NCI-H226 (cell line): Measurements from ENCODE around the gene CD200R1.

Experiments used
- DNase-seq: peaks from one replicate; pipeline ENCODE4 v3.0.0-alpha.2; 2015

The CD200R1 gene

GRCh38 chr3:112884678-112885290 is 90.1 kb downstream of the CD200R1 start:
- no peak for DNase-seq

- no peak for DNase-seq
These were observed 93.0 kb downstream of the CD200R1 start for GRCh38 chr3:112881891-112882290.

- DNase-seq: no peak
These were observed 99.3 kb downstream of the CD200R1 start for GRCh38 chr3:112875561-112875960.

- DNase-seq: no peak
These were observed 100.2 kb downstream of the CD200R1 start for GRCh38 chr3:112874725-112875124.

- no peak for DNase-seq
These were observed 101.3 kb downstream of the CD200R1 start for GRCh38 chr3:112873632-112874031.

GRCh38 chr3:112871735-112872134 is 103.2 kb downstream of the CD200R1 start:
- no peak for DNase-seq
